HL-60/S4 treated with retinoic acid at 250 ng/mL for 4 days and 3 days (cell line): ENCODE results near the gene RMDN2.

Source experiments
- in situ Hi-C: fragments of 300-500 bp; cut with MboI; formaldehyde crosslinking; loops from 2 replicates; pipeline ENCODE4 v1.7.0; 2022; ENCODE audit warnings: low sequenced_read_pairs

The RMDN2 gene

GRCh38 chr2:38037757-38038621 lies 112.9 kb downstream of the RMDN2 start:
- in situ Hi-C loops: no loop called here

- in situ Hi-C loops: no loop called here
Observed at GRCh38 chr2:38038682-38039081, 113.6 kb downstream of the RMDN2 start.

- in situ Hi-C loops: no loop called here
Observed at GRCh38 chr2:38039121-38039910, 114.2 kb downstream of the RMDN2 start.

GRCh38 chr2:38045811-38046210 lies 120.7 kb downstream of the RMDN2 start:
- in situ Hi-C loops: no loop called here

- in situ Hi-C loops: no loop called here
Observed at GRCh38 chr2:38056216-38056615, 131.1 kb downstream of the RMDN2 start.

- in situ Hi-C loops: no loop called here
Observed at GRCh38 chr2:38057651-38058410, 132.7 kb downstream of the RMDN2 start.

GRCh38 chr2:38060236-38061018 lies 135.3 kb downstream of the RMDN2 start:
- in situ Hi-C loops: no loop called here

- in situ Hi-C loops: no loop called here
Observed at GRCh38 chr2:38064801-38065501, 139.9 kb downstream of the RMDN2 start.

GRCh38 chr2:38065502-38066135 lies 140.5 kb downstream of the RMDN2 start:
- in situ Hi-C loops: no loop called here

- in situ Hi-C loops: no loop called here
Observed at GRCh38 chr2:38066421-38067115, 141.5 kb downstream of the RMDN2 start.
